Measurements from ENCODE around the gene TRIM44.

DNA sequence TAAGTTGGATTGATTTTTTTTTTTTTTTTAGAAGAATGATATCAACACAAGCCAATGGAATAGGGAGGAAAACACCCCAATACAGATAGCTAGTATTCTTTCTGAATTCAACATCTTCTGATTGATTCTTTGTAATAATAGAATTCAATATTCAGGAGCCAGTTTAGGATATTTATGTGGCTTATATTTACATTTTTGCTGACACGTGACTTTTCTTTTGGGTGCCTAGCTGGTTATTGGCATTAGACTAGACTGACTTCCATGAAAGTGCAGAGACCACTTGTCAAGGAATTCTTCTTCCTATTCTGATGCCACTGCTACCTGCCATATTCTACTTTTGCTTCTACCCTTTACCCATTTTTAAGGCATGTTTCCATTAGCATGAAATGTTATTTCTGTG lies 16.4 kb downstream of the TRIM44 start:
- TF ChIP-seq, protein P1, sequence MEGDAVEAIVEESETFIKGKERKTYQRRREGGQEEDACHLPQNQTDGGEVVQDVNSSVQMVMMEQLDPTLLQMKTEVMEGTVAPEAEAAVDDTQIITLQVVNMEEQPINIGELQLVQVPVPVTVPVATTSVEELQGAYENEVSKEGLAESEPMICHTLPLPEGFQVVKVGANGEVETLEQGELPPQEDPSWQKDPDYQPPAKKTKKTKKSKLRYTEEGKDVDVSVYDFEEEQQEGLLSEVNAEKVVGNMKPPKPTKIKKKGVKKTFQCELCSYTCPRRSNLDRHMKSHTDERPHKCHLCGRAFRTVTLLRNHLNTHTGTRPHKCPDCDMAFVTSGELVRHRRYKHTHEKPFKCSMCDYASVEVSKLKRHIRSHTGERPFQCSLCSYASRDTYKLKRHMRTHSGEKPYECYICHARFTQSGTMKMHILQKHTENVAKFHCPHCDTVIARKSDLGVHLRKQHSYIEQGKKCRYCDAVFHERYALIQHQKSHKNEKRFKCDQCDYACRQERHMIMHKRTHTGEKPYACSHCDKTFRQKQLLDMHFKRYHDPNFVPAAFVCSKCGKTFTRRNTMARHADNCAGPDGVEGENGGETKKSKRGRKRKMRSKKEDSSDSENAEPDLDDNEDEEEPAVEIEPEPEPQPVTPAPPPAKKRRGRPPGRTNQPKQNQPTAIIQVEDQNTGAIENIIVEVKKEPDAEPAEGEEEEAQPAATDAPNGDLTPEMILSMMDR (IDR thresholded peaks at IDR 0.05) = no peak
- no peak for TF ChIP-seq POLR2A (IDR thresholded peaks at IDR 0.05)

Data from esophagus squamous epithelium (tissue), 4 donors.